Astrocyte of the spinal cord (primary cell): ENCODE measurements around the gene NCOA1.

ENCODE experiments used
- DNase-seq: peaks from one replicate; pipeline ENCODE4 v3.0.0; 2011; ENCODE audit warnings: low read depth, low spot score
- H3K4me3 ChIP-seq: 2 replicates; pipeline ENCODE4 v1.5.1; 2011; ENCODE audit warnings: low read depth, mild to moderate bottlenecking, low read length, moderate library complexity
- in situ Hi-C: cut with HindIII; loops from 2 replicates; pipeline ENCODE4 v1.10.0; 2017; ENCODE audit warnings: low sequenced_read_pairs
- TF ChIP-seq, protein P1 (sequence below): IDR thresholded peaks from 2 replicates; pipeline ENCODE4 v1.5.1; 2012; ENCODE audit warnings: low read depth, mild to moderate bottlenecking, low read length, inconsistent platforms

NCOA1 gene

DNA sequence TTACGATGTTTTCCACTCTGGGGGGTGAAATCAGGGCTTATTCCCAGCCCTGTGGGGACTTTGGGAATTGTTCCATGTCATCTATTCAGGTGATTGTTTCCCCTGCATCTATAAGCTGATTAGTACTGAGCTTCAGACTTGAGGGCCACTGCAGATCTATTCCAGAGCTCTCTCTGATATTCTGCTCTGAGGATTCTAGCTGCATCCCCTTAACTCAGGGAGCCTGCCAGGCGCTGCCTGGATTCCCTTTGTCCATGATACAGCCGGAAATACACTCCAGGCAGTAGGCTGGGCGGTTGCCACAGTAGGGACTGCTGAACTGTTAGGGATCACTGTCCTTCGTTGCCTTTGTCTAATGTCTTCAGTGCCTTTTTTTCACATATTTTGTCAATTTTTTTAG lies 270.8 kb downstream of the NCOA1 start:
- in situ Hi-C loops: no loop called here
- DNase-seq: no peak
- no peak overlapping the region for H3K4me3 ChIP-seq
- TF ChIP-seq, protein P1, sequence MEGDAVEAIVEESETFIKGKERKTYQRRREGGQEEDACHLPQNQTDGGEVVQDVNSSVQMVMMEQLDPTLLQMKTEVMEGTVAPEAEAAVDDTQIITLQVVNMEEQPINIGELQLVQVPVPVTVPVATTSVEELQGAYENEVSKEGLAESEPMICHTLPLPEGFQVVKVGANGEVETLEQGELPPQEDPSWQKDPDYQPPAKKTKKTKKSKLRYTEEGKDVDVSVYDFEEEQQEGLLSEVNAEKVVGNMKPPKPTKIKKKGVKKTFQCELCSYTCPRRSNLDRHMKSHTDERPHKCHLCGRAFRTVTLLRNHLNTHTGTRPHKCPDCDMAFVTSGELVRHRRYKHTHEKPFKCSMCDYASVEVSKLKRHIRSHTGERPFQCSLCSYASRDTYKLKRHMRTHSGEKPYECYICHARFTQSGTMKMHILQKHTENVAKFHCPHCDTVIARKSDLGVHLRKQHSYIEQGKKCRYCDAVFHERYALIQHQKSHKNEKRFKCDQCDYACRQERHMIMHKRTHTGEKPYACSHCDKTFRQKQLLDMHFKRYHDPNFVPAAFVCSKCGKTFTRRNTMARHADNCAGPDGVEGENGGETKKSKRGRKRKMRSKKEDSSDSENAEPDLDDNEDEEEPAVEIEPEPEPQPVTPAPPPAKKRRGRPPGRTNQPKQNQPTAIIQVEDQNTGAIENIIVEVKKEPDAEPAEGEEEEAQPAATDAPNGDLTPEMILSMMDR: no peak

DNA sequence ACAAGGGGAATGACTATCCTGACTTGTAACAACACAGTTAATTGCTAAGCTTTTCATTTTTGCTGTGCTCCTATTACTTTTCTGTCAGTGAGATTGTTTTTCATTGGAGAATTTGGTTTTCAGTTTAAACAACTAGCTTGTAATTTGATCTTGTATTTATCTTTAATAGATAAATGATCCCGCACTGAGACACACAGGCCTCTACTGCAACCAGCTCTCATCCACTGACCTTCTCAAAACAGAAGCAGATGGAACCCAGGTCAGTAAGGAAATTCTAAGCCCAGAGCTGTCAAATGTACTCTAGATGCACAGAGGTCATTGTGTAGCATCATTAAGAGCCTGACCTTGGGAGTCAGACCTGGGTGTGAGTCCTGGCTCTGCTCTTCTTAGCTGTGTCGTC lies 271.5 kb downstream of the NCOA1 start:
- peak; percentile 8 for DNase-seq
- TF ChIP-seq, protein P1: no peak
- in situ Hi-C loops: no loop called here
- H3K4me3 ChIP-seq: no peak overlapping the region

DNA sequence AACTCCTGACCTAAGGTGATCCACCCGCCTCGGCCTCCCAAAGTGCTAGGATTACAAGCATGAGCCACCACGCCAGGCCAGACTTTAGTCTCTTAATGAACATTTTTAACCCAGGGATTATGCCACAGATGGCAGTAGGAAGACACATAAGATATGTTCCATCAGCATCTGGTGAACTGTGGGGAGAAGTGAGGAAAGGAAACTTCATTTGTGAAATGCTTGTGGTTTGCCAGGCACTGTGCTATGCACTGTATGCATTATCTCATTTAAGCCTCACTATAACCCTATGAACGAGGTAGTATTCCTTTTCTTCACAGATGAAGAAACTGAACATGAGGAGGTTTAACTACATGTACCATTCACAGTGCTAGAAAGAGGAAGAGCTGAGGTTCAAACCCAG lies 272.8 kb downstream of the NCOA1 start:
- in situ Hi-C loops: no loop called here
- no peak for DNase-seq
- no peak overlapping the region for H3K4me3 ChIP-seq
- TF ChIP-seq, protein P1: no peak

DNA sequence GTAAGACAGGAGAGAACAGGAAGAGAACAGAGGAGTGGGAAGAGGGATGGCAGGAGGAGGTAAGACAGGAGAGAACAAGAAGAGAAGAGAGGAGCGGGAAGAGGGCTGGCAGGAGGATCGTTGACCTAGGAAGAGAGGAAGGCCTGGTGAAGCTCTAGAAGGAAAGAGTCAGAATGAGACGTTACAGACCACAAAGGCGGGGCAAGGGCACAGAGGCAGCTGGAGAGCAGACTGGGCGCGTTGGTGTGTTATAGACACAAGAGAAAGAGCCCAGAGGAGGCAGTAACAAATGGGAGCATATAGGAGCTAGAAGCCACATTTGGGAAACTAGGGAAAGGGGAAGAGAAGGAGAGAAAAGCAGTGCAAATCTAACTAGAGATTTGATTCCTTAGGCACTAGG lies 275.6 kb downstream of the NCOA1 start:
- H3K4me3 ChIP-seq: no peak overlapping the region
- TF ChIP-seq, protein P1: no peak
- in situ Hi-C loops: no loop called here
- no peak for DNase-seq

DNA sequence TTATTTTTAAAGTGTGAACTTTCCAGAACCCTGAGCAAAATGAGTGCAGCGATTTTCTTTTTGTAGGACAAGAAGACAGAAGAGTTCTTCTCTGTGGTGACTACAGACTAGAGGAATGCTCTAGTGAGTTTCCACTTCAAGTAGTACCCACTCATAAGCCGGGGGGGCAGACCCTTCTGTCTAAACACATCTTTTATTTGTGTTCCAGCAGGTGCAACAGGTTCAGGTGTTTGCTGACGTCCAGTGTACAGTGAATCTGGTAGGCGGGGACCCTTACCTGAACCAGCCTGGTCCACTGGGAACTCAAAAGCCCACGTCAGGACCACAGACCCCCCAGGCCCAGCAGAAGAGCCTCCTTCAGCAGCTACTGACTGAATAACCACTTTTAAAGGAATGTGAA lies 277.0 kb downstream of the NCOA1 start:
- in situ Hi-C loops: no loop called here
- no peak overlapping the region for H3K4me3 ChIP-seq
- DNase-seq: no peak
- TF ChIP-seq, protein P1: no peak

DNA sequence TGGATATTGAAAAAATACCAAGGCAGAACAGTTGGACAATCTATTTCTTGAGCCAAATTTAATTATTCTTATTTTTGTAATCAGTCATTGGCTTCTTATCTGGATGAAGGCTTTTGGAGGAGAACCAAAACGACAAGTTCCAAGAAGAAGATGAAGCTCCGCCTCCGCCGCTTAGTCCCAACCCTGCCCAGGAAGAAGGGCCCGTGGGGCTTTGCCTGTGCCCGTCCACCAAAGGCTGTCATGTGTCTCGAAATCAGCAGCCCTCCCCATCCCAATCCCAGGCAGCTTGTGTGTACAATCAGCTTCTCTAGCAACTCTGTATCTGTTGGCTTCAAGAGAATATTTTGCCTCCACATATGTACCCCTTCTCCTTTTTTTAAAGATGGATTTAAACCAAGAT lies 277.5 kb downstream of the NCOA1 start:
- in situ Hi-C loops: no loop called here
- no peak for DNase-seq

More for the DNA sequence above, 277.5 kb downstream of the NCOA1 start:
- TF ChIP-seq, protein P1: no peak
- H3K4me3 ChIP-seq: no peak overlapping the region
